Measurements from ENCODE around the gene TNFAIP8. TPM values are rescaled to one million over a fixed set of nuclear protein-coding genes. Genes with fewer than 3 reads are reported as not detected.

TNFAIP8 gene
- total RNA-seq, 1 experiment from 2014 or later: 7.3 TPM

DNA sequence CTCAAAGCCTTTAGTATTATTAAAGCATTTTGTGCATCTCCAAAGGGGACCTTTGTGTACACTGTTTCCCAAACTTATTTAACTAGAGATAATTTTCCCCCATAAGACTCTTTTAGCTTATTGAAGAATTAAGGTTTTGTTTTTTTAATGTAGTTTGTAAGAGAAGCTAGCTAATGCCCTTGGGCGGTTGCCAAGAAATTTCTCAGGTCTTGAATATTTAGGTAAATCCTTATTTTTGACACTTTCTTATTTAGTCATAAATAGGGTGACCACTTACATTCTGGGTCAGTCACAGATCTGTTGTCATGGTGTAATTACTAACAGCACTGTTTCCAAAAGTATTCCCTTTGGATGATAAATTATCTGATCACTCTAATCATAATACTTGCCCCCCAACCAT lies 27.2 kb downstream of the TNFAIP8 start:
- no peak overlapping the region for H3K9ac ChIP-seq (ENCODE audit: extremely low read depth, insufficient read length, low read length)
- no peak overlapping the region for H2BK15ac ChIP-seq (ENCODE audit: low read depth, low read length)
- no peak overlapping the region for H4K8ac ChIP-seq (replicated peaks; ENCODE audit: insufficient read length, low read depth, low read length)
- Mint-ChIP-seq H3K27ac (no peak overlapping the region), H3K4me1 (peaks cover 13 to 17% of the 10 kb centered on the region in 2 experiments), H3K36me3 (ENCODE audit: insufficient read depth in 1 of 3, low read depth in 3 of 3) (no peaks in the 10 kb centered on the region), H3K27me3 (ENCODE audit: low read depth) (no peaks in the 10 kb centered on the region), H3K4me3 (no peak overlapping the region), H3K9me3 (no peaks in the 10 kb centered on the region)
- TF ChIP-seq, protein P1, sequence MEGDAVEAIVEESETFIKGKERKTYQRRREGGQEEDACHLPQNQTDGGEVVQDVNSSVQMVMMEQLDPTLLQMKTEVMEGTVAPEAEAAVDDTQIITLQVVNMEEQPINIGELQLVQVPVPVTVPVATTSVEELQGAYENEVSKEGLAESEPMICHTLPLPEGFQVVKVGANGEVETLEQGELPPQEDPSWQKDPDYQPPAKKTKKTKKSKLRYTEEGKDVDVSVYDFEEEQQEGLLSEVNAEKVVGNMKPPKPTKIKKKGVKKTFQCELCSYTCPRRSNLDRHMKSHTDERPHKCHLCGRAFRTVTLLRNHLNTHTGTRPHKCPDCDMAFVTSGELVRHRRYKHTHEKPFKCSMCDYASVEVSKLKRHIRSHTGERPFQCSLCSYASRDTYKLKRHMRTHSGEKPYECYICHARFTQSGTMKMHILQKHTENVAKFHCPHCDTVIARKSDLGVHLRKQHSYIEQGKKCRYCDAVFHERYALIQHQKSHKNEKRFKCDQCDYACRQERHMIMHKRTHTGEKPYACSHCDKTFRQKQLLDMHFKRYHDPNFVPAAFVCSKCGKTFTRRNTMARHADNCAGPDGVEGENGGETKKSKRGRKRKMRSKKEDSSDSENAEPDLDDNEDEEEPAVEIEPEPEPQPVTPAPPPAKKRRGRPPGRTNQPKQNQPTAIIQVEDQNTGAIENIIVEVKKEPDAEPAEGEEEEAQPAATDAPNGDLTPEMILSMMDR (conservative IDR thresholded peaks at IDR 0.05): no peak
- H3K14ac ChIP-seq (ENCODE audit: insufficient read depth, low read length): no peak overlapping the region
- H2BK120ac ChIP-seq (ENCODE audit: low read depth, low read length, poor library complexity, severe bottlenecking): no peak overlapping the region
- H2AFZ ChIP-seq (ENCODE audit: low read length): no peak overlapping the region
- H4K20me1 ChIP-seq (ENCODE audit: control insufficient read depth, insufficient read depth, insufficient read length): no peaks in the 10 kb centered on the region
- no peak overlapping the region for H2BK5ac ChIP-seq (ENCODE audit: insufficient read length, low read length)
- no peak for DNase-seq
- no peaks in the 10 kb centered on the region for H3K9me3 ChIP-seq (ENCODE audit: control insufficient read depth, low read depth, low read length)
- no peak overlapping the region for H3K18ac ChIP-seq (ENCODE audit: insufficient read length, low read depth, low read length)
- H2BK12ac ChIP-seq (ENCODE audit: insufficient read length, low read depth, low read length): no peak overlapping the region
- no peak overlapping the region for H3T11ph ChIP-seq (ENCODE audit: low read length)
- WGBS (ENCODE audit: extremely low coverage, insufficient read length, low lambda C conversion rate): no CpG with 5 or more reads among the region's 1 CpG
- no peak overlapping the region for H4K5ac ChIP-seq (ENCODE audit: insufficient read length, low read depth, low read length)
- no peak overlapping the region for H3K4me2 ChIP-seq (ENCODE audit: insufficient read depth, insufficient read length, low read length)
- no peak overlapping the region for H3K56ac ChIP-seq (ENCODE audit: insufficient read length, low read depth, low read length)
- H2AK5ac ChIP-seq (ENCODE audit: insufficient read length, low read length): no peak overlapping the region
- no peaks in the 10 kb centered on the region for H3K79me2 ChIP-seq (ENCODE audit: insufficient read depth, low read length)
- no peak overlapping the region for H3K23ac ChIP-seq (ENCODE audit: insufficient read length, low read depth, low read length)
- H3K27ac ChIP-seq (ENCODE audit: insufficient read length, low read depth, low read length): no peak overlapping the region
- H3K4me1 ChIP-seq (ENCODE audit: insufficient read depth, low read length): peaks cover 5% of the 10 kb centered on the region; the same call in 1 of the 2 replicates
- H3K23me2 ChIP-seq (ENCODE audit: insufficient read length, low read depth, low read length, poor library complexity, severe bottlenecking): no peaks in the 10 kb centered on the region
- no peak overlapping the region for H4K91ac ChIP-seq (ENCODE audit: insufficient read length, low read depth, low read length)
- H3K79me1 ChIP-seq (ENCODE audit: insufficient read depth, low read depth, low read length, poor library complexity, severe bottlenecking): peaks cover 2% of the 10 kb centered on the region
- no peak overlapping the region for H2BK20ac ChIP-seq (ENCODE audit: low read depth, low read length, poor library complexity, severe bottlenecking)
- H3K4ac ChIP-seq (ENCODE audit: low read depth, low read length): no peak overlapping the region
- no peaks in the 10 kb centered on the region for H3K27me3 ChIP-seq (ENCODE audit: insufficient read depth, low read length)

Data from H9 (cell line).